ENCODE measurements around the gene CTNNBIP1. TPM values are rescaled to one million over a fixed set of nuclear protein-coding genes. Genes with fewer than 3 reads are reported as not detected.

The CTNNBIP1 gene
- total and polyA plus RNA-seq, 2 donors (not counting 1 experiment from before 2014, with no cell fraction given) = 6.9 to 8.7 TPM

DNA sequence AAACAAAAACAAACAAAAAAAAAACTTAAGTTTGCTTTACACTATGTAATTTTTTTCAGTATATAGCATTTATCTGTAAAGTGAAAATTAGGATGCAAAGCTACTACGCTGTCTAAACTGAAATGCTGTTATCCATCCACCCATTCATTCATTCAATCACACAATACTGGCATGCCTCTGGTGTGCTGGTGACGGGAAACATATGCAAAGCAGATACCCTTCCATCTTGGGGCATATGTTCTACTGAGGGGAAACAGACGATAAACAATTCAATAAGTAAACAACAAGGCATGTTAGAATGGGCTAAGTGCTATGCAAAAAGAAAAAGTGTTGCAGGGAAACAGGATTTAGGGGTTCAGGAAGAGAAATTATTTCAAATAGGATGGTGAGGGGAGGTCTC is 89.5 kb downstream of the CTNNBIP1 start:
- peaks cover 41% of the 10 kb centered on the region for H4K20me1 ChIP-seq (ENCODE audit: control insufficient read depth, insufficient read depth, low read length, poor library complexity, severe bottlenecking)
- Mint-ChIP-seq H3K4me1 (peaks cover 40% of the 10 kb centered on the region), H3K4me3 (no peak overlapping the region), H3K27ac (no peak overlapping the region), H3K27me3 (no peaks in the 10 kb centered on the region), H3K9me3 (ENCODE audit: insufficient read depth) (no peaks in the 10 kb centered on the region)
- H3K9me3 ChIP-seq (ENCODE audit: control extremely low read depth in 1 of 3, control insufficient read depth in 2 of 3, insufficient read depth in 1 of 3, low read length in 2 of 3) = peaks cover 0 to 5% (median 0%) of the 10 kb centered on the region in 3 donors
- no peak for ATAC-seq (ENCODE audit: low read depth)
- ChIA-PET CTCF (interaction anchor here (1.3 to 3.2 kb wide), 2 partner anchors 36 to 194 kb away, joined by 3 to 14 read pairs; no protein-coding TSS in a partner anchor), POLR2A (interaction anchor here (0.6 kb wide), 1 partner anchor 14 kb away, joined by 3 read pairs; no protein-coding TSS in a partner anchor)
- H3K4me1 ChIP-seq (ENCODE audit: control insufficient read depth in 2 of 2, insufficient read depth in 2 of 2, low read length in 2 of 2) = peaks cover 35 to 36% of the 10 kb centered on the region in 2 donors
- no peak overlapping the region for H3K9ac ChIP-seq (ENCODE audit: low read length)
- H2AFZ ChIP-seq (ENCODE audit: insufficient read depth, low read depth, low read length, poor library complexity, severe bottlenecking) = no peak overlapping the region
- H3K4me3 ChIP-seq (ENCODE audit: control extremely low read depth in 1 of 5, extremely low read depth in 1 of 5, insufficient read depth in 1 of 5, low read depth in 2 of 5, low read length in 4 of 5) = no peak overlapping the region
- H3K27ac ChIP-seq (ENCODE audit: low read length in 2 of 2) = no peak overlapping the region
- H3K4me2 ChIP-seq (replicated peaks; ENCODE audit: low read depth, low read length, poor library complexity, severe bottlenecking) = peak overlapping the region; percentile 8
- intact Hi-C loops (cut with micrococcal nuclease) = loop anchor here (5.0 kb wide), 1 partner anchor 47 kb away; no protein-coding TSS in a partner anchor
- no peaks in the 10 kb centered on the region for H3K27me3 ChIP-seq (replicated peaks in 1 of 4; ENCODE audit: control extremely low read depth in 1 of 4, control insufficient read depth in 3 of 4, insufficient read depth in 4 of 4, low read length in 3 of 4)
- no CpG with 5 or more reads among the region's 3 CpGs for WGBS (ENCODE audit: insufficient coverage)
- TF ChIP-seq EZH2 (IDR thresholded peaks at IDR 0.05; ENCODE audit: borderline replicate concordance, insufficient read depth, low read depth, low read length, poor library complexity, severe bottlenecking) = no peak
- TF ChIP-seq, protein P1, sequence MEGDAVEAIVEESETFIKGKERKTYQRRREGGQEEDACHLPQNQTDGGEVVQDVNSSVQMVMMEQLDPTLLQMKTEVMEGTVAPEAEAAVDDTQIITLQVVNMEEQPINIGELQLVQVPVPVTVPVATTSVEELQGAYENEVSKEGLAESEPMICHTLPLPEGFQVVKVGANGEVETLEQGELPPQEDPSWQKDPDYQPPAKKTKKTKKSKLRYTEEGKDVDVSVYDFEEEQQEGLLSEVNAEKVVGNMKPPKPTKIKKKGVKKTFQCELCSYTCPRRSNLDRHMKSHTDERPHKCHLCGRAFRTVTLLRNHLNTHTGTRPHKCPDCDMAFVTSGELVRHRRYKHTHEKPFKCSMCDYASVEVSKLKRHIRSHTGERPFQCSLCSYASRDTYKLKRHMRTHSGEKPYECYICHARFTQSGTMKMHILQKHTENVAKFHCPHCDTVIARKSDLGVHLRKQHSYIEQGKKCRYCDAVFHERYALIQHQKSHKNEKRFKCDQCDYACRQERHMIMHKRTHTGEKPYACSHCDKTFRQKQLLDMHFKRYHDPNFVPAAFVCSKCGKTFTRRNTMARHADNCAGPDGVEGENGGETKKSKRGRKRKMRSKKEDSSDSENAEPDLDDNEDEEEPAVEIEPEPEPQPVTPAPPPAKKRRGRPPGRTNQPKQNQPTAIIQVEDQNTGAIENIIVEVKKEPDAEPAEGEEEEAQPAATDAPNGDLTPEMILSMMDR (IDR thresholded peaks at IDR 0.05) = no peak
- H3K36me3 ChIP-seq (replicated peaks in 1 of 2; ENCODE audit: control extremely low read depth in 1 of 2, control insufficient read depth in 1 of 2, extremely low read depth in 1 of 2, insufficient read depth in 2 of 2, low read length in 1 of 2) = no peaks in the 10 kb centered on the region
- peaks cover 64% of the 10 kb centered on the region for H3K79me2 ChIP-seq (ENCODE audit: control insufficient read depth, insufficient read depth, low read length)
- DNase-seq = no peak

DNA sequence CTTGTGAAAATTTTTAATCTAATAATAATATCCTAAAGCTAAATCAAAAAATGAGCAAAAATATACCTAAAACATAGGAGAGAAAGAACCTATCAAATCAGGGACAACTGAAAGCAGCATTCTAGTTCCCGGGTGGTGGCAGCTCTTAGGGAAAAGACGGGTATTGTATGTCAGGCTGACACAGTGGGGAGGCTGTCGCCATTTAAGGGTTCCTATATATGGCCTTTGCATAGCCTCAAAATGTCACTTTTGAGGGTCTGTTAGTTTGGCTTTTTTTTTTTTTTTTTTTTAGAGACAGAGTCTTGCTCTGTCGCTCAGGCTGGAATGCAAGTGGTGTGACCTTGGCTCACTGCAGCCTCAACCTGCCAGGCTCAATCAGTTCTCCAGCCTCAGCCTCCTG is 92.3 kb downstream of the CTNNBIP1 start:
- H3K27ac Mint-ChIP-seq = no peak overlapping the region
- ChIA-PET CTCF (interaction anchor here (1.5 kb wide), 1 partner anchor 33 kb away, joined by 6 read pairs; no protein-coding TSS in a partner anchor), POLR2A (interaction anchor here (0.7 kb wide), 1 partner anchor 125 kb away, joined by 6 read pairs; no protein-coding TSS in a partner anchor)
- peaks cover 24% of the 10 kb centered on the region for H3K4me1 Mint-ChIP-seq
- H3K9me3 ChIP-seq (ENCODE audit: control extremely low read depth in 1 of 3, control insufficient read depth in 2 of 3, insufficient read depth in 1 of 3, low read length in 2 of 3) = no peaks in the 10 kb centered on the region
- H3K36me3 ChIP-seq (replicated peaks in 1 of 2; ENCODE audit: control extremely low read depth in 1 of 2, control insufficient read depth in 1 of 2, extremely low read depth in 1 of 2, insufficient read depth in 2 of 2, low read length in 1 of 2) = no peaks in the 10 kb centered on the region
- H3K4me2 ChIP-seq (replicated peaks; ENCODE audit: low read depth, low read length, poor library complexity, severe bottlenecking) = no peak overlapping the region
- H3K4me3 ChIP-seq (ENCODE audit: control extremely low read depth in 1 of 5, extremely low read depth in 1 of 5, insufficient read depth in 1 of 5, low read depth in 2 of 5, low read length in 4 of 5) = no peak overlapping the region
- H3K79me2 ChIP-seq (ENCODE audit: control insufficient read depth, insufficient read depth, low read length) = peaks cover 92% of the 10 kb centered on the region
- intact Hi-C loops (cut with micrococcal nuclease) = no loop called here
- WGBS (ENCODE audit: insufficient coverage) = no CpG with 5 or more reads among the region's 4 CpGs
- H3K9ac ChIP-seq (ENCODE audit: low read length) = no peak overlapping the region
- H3K9me3 Mint-ChIP-seq (ENCODE audit: insufficient read depth) = no peaks in the 10 kb centered on the region
- no peaks in the 10 kb centered on the region for H3K27me3 ChIP-seq (replicated peaks in 1 of 4; ENCODE audit: control extremely low read depth in 1 of 4, control insufficient read depth in 3 of 4, insufficient read depth in 4 of 4, low read length in 3 of 4)
- TF ChIP-seq EZH2 (IDR thresholded peaks at IDR 0.05; ENCODE audit: borderline replicate concordance, insufficient read depth, low read depth, low read length, poor library complexity, severe bottlenecking) = no peak
- TF ChIP-seq, protein P1 (IDR thresholded peaks at IDR 0.05) = no peak
- ATAC-seq (ENCODE audit: low read depth) = no peak
- H4K20me1 ChIP-seq (ENCODE audit: control insufficient read depth, insufficient read depth, low read length, poor library complexity, severe bottlenecking) = peaks cover 63% of the 10 kb centered on the region
- no peak for DNase-seq
- H3K27ac ChIP-seq (ENCODE audit: low read length in 2 of 2) = no peak overlapping the region
- no peak overlapping the region for H3K4me3 Mint-ChIP-seq
- H3K27me3 Mint-ChIP-seq = no peaks in the 10 kb centered on the region
- H2AFZ ChIP-seq (ENCODE audit: insufficient read depth, low read depth, low read length, poor library complexity, severe bottlenecking) = no peak overlapping the region
- H3K4me1 ChIP-seq (ENCODE audit: control insufficient read depth in 2 of 2, insufficient read depth in 2 of 2, low read length in 2 of 2) = peaks cover 16 to 21% of the 10 kb centered on the region in 2 donors
